Endodermal cell (in vitro differentiated cells): ENCODE results near the gene WDR73. TPM values are rescaled to one million over a fixed set of nuclear protein-coding genes. Genes with fewer than 3 reads are reported as not detected.

Experiments
- DNase-seq: peaks from one replicate; pipeline ENCODE4 v3.0.0-alpha.2; 2017
- H3K27ac ChIP-seq: 2 replicates; pipeline ENCODE4 v1.5.1; 2013; ENCODE audit warnings: mild to moderate bottlenecking, low read depth, low read length, moderate library complexity
- H3K27me3 ChIP-seq: 2 replicates; pipeline ENCODE4 v1.6.1; 2013; ENCODE audit warnings: mild to moderate bottlenecking, low read length, moderate library complexity; ENCODE audit not compliant: insufficient read depth, control insufficient read depth, poor library complexity, severe bottlenecking
- H3K36me3 ChIP-seq: 2 replicates; pipeline ENCODE4 v1.7.0; 2013; ENCODE audit warnings: mild to moderate bottlenecking, low read length, moderate library complexity; ENCODE audit not compliant: control insufficient read depth, insufficient read depth
- H3K4me1 ChIP-seq: one replicate; pipeline ENCODE4 v1.7.0; 2013; ENCODE audit warnings: low read length; ENCODE audit not compliant: control insufficient read depth, insufficient read depth
- H3K4me3 ChIP-seq: 2 replicates; pipeline ENCODE4 v1.5.1; 2013; ENCODE audit warnings: mild to moderate bottlenecking, low read length, moderate library complexity
- H3K9ac ChIP-seq: 2 replicates; pipeline ENCODE4 v1.6.1; 2013; ENCODE audit warnings: mild to moderate bottlenecking, low read length, moderate library complexity; ENCODE audit not compliant: poor library complexity, severe bottlenecking; ENCODE audit errors: extremely low read depth
- H3K9me3 ChIP-seq: 2 replicates; pipeline ENCODE4 v1.6.1; 2013; ENCODE audit warnings: mild to moderate bottlenecking, low read length, moderate library complexity; ENCODE audit not compliant: control insufficient read depth
- H3K27ac Mint-ChIP-seq: 2 replicates; pipeline ENCODE4 v1.8.0; 2020; ENCODE audit warnings: mixed read lengths
- H3K27me3 Mint-ChIP-seq: 2 replicates; pipeline ENCODE4 v1.8.0; 2021; ENCODE audit warnings: mild to moderate bottlenecking, mixed read lengths; ENCODE audit not compliant: insufficient read depth
- H3K36me3 Mint-ChIP-seq: 2 replicates; pipeline ENCODE4 v1.8.0; 2020; ENCODE audit warnings: low read depth, mixed read lengths
- H3K4me1 Mint-ChIP-seq: 2 replicates; pipeline ENCODE4 v1.8.0; 2020; ENCODE audit warnings: mixed read lengths
- H3K4me3 Mint-ChIP-seq: 2 replicates; pipeline ENCODE4 v1.8.0; 2020; ENCODE audit warnings: mild to moderate bottlenecking, moderate library complexity, mixed read lengths
- H3K9me3 Mint-ChIP-seq: 2 replicates; pipeline ENCODE4 v1.8.0; 2020; ENCODE audit warnings: mild to moderate bottlenecking, mixed read lengths
- WGBS, 2 experiments: methylation state at CpG; one replicate each; pipeline versions ENCODE4 v1.1.5 to v1.1.7; 2013; ENCODE audit warnings: missing lambda C conversion rate in 2 of 2, mixed read lengths in 1 of 2; ENCODE audit not compliant: insufficient coverage in 1 of 2, insufficient read length in 1 of 2; 5-methylcytosine and 5-hydroxymethylcytosine counted together
- total RNA-seq, 2 donors: library from RNA; stranded (reverse); fragmentation: NEBNext Ultra II Directional in 1 of 2; extraction: Animal tissue kit (Norgen Biotek cat#: 25700) in 1 of 2; gene quantifications; 2 replicates in 1 of 2; 3 replicates in 1 of 2; pipeline ENCODE4 v1.2.1, GENCODE V29; 2021
- TF ChIP-seq, protein P1 (sequence below): fragments of 200-600 bp; sonication (generic); conservative IDR thresholded peaks from 2 replicates; pipeline ENCODE4 v1.5.0; 2021; ENCODE audit warnings: antibody characterized with exemption, mild to moderate bottlenecking

WDR73 gene
- total RNA-seq, 2 donors from 2014 or later, result 44.1 to 46.8 TPM

DNA sequence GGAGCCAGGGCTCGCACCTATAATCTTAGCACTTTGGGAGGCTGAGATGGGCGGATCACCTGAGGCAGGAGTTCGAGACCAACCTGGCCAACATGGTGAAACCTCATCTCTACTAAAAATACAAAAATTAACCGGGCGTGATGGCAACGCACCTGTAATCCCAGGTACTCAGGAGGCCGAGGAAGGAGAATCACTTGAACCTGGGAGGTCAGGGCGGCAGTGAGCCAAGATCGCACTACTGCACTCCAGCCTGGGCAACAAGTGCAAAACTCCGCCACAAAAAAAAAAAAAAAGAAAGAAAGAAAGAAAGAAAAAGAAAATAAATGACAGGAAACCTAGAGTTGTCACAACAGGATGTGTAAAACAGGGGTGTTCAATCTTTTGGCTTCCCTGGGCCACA lies 6.9 kb upstream of the WDR73 start:
- Histone ChIP-seq H3K4me1 (peaks cover 10% of the 10 kb centered on the region), H3K27ac (no peak overlapping the region), H3K27me3 (no peaks in the 10 kb centered on the region), H3K36me3 (peaks cover 35% of the 10 kb centered on the region), H3K9ac (no peak overlapping the region), H3K9me3 (no peaks in the 10 kb centered on the region), H3K4me3 (no peak overlapping the region)
- no peak for DNase-seq
- H3K9me3 Mint-ChIP-seq, result no peaks in the 10 kb centered on the region
- no peak overlapping the region for H3K4me3 Mint-ChIP-seq
- 95 to 97% methylated on average over 10 of the region's 10 CpGs for WGBS, 2 experiments
- H3K27me3 Mint-ChIP-seq, result peaks cover 18% of the 10 kb centered on the region
- TF ChIP-seq, protein P1, sequence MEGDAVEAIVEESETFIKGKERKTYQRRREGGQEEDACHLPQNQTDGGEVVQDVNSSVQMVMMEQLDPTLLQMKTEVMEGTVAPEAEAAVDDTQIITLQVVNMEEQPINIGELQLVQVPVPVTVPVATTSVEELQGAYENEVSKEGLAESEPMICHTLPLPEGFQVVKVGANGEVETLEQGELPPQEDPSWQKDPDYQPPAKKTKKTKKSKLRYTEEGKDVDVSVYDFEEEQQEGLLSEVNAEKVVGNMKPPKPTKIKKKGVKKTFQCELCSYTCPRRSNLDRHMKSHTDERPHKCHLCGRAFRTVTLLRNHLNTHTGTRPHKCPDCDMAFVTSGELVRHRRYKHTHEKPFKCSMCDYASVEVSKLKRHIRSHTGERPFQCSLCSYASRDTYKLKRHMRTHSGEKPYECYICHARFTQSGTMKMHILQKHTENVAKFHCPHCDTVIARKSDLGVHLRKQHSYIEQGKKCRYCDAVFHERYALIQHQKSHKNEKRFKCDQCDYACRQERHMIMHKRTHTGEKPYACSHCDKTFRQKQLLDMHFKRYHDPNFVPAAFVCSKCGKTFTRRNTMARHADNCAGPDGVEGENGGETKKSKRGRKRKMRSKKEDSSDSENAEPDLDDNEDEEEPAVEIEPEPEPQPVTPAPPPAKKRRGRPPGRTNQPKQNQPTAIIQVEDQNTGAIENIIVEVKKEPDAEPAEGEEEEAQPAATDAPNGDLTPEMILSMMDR, result no peak
- no peak overlapping the region for H3K27ac Mint-ChIP-seq
- H3K36me3 Mint-ChIP-seq, result peaks cover 20% of the 10 kb centered on the region
- peaks cover 24% of the 10 kb centered on the region for H3K4me1 Mint-ChIP-seq

DNA sequence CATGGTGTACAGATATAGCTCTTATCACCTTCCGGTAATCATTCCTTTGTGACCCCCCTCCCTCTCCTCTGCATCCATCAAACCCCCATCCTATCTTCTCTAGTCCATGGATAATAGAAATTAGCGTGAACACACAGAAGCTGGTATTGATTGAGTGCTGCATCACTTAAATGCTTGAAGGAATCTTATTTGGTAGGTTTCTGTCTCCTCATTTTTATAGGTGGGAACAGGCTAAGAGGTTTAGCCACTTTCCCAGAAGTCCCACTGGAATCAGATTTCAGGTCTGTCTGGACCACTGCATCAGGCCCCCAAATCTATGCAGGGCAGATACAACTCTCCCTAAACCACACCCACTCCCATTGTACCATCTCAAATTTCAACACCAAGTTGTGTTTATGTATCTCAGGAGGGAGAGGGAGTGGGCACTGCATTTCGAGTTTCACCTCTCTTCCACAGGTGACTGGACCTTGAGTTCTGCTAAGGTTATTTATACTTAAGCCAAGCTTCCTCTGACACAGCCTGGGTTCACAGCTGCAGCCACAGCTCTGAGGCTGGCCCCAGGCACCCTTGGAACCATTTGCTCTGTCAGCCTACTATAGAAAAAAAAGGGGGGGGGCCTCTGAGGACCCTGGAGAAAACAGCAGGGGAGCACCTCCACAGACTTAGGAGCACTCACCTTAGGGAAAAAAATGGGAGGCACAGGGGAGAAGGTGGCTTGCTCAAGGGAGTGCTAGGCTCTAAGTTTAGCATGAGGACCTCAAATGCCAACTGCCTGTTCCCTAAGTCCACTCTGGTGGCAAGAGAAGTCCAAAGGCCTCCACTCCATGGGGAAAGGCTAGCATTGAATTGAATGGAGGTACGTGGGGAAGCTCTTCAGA lies 6.1 kb upstream of the WDR73 start:
- Histone ChIP-seq H3K27me3 (no peaks in the 10 kb centered on the region), H3K36me3 (peaks cover 27% of the 10 kb centered on the region), H3K27ac (no peak overlapping the region), H3K4me3 (no peak overlapping the region), H3K9me3 (no peaks in the 10 kb centered on the region), H3K4me1 (peaks cover 10% of the 10 kb centered on the region), H3K9ac (no peak overlapping the region)
- H3K27ac Mint-ChIP-seq, result no peak overlapping the region
- peaks cover 24% of the 10 kb centered on the region for H3K4me1 Mint-ChIP-seq
- no peak for DNase-seq
- peaks cover 15% of the 10 kb centered on the region for H3K36me3 Mint-ChIP-seq
- no peak overlapping the region for H3K4me3 Mint-ChIP-seq
- H3K27me3 Mint-ChIP-seq, result peaks cover 20% of the 10 kb centered on the region
- WGBS, 2 experiments, result 71 to 92% methylated on average over 2 to 4 of the region's 4 CpGs
- no peaks in the 10 kb centered on the region for H3K9me3 Mint-ChIP-seq
- TF ChIP-seq, protein P1, result no peak

DNA sequence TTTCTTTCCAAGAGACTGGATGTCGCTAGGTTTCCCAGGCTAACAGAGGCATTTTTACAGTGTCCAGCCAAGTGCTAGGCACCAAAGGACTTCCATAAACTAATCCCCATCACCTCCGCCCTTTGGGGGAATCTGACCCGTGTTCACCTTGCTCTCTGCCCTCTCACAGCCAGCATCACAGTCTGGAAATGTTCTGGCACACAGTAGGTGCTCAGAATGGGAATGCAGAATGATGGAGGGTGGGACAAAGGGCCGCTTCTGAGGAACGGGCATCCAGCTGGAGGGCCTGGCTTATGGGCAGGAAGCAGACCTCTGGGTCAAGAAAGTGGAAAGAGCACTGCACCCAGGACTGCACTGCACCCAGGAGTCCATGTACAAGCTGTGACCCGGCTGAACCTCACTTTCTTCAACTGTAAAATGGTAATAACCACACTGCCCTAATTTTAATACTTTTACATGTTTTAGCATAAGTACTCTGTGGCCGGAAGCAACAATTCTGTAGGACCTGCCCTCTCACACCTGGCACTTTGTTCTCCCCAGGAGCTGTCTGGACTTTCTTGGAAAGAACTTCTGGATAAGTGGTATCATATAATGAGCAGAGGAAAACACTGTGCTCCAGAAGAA lies 4.8 kb upstream of the WDR73 start:
- H3K4me3 Mint-ChIP-seq, result peak overlapping the region; percentile 56
- no peak overlapping the region for H3K9ac ChIP-seq
- no peaks in the 10 kb centered on the region for H3K9me3 ChIP-seq
- no peak for DNase-seq
- H3K4me1 ChIP-seq, result peaks cover 10% of the 10 kb centered on the region
- no peaks in the 10 kb centered on the region for H3K9me3 Mint-ChIP-seq
- H3K4me3 ChIP-seq, result peak overlapping the region; percentile 1
- no peaks in the 10 kb centered on the region for H3K27me3 ChIP-seq
- H3K36me3 Mint-ChIP-seq, result peaks cover 5% of the 10 kb centered on the region
- peaks cover 15% of the 10 kb centered on the region for H3K36me3 ChIP-seq
- H3K27me3 Mint-ChIP-seq, result peaks cover 20% of the 10 kb centered on the region
- WGBS, 2 experiments, result 66 to 78% methylated on average over 6 to 7 of the region's 7 CpGs
- no peak overlapping the region for H3K27ac ChIP-seq
- peak overlapping the region; percentile 81 for H3K27ac Mint-ChIP-seq
- peaks cover 24% of the 10 kb centered on the region for H3K4me1 Mint-ChIP-seq
- TF ChIP-seq, protein P1, result no peak
